ENCODE results near the gene TMEM126B. TPM values are rescaled to one million over a fixed set of nuclear protein-coding genes. Genes with fewer than 3 reads are reported as not detected.

Gene TMEM126B
- total and polyA plus RNA-seq, 3 experiments from 2014 or later, result 48.3 to 58.1 (median 52.0) TPM

- Histone ChIP-seq H3K4me1 (ENCODE audit: insufficient read depth, low read length) (peaks cover 29% of the 10 kb centered on the region), H3K4me3 (ENCODE audit: low read length) (no peak overlapping the region), H3K27me3 (ENCODE audit: insufficient read depth, low read length, poor library complexity, severe bottlenecking) (no peaks in the 10 kb centered on the region), H3K36me3 (ENCODE audit: insufficient read depth, low read length) (no peaks in the 10 kb centered on the region), H3K27ac (ENCODE audit: low read depth, low read length) (no peak overlapping the region), H3K9me3 (ENCODE audit: low read length) (no peaks in the 10 kb centered on the region)
- peak overlapping the region in 5 of 8 donors; percentile 3 to 97 (median 96) for H3K27ac Mint-ChIP-seq
- H3K9me3 Mint-ChIP-seq, result no peaks in the 10 kb centered on the region
- peaks cover 40 to 57% (median 49%) of the 10 kb centered on the region in 3 donors for H3K4me1 Mint-ChIP-seq
- ChIA-PET POLR2A (interaction anchor here (0.6 kb wide), 1 partner anchor 133 kb away, joined by 6 read pairs; no protein-coding TSS in a partner anchor), CTCF (interaction anchor here (1.0 kb wide), 1 partner anchor 22 kb away, joined by 3 read pairs; no protein-coding TSS in a partner anchor)
- H3K4me3 Mint-ChIP-seq, result peak overlapping the region; percentile 41 to 99 (median 94)
- peaks cover 1 to 25% (median 4%) of the 10 kb centered on the region in 3 donors for H3K36me3 Mint-ChIP-seq
- no peak for DNase-seq
- no peaks in the 10 kb centered on the region for H3K27me3 Mint-ChIP-seq
Measured at GRCh38 chr11:85626496-85626895, 1.9 kb upstream of the TMEM126B start.

- Histone ChIP-seq H3K36me3 (ENCODE audit: insufficient read depth, low read length) (no peaks in the 10 kb centered on the region), H3K4me3 (ENCODE audit: low read length) (peak within 1 kb of the TSS; percentile 89), H3K9me3 (ENCODE audit: low read length) (no peaks in the 10 kb centered on the region), H3K27me3 (ENCODE audit: insufficient read depth, low read length, poor library complexity, severe bottlenecking) (no peaks in the 10 kb centered on the region), H3K4me1 (ENCODE audit: insufficient read depth, low read length) (peaks cover 29% of the 10 kb centered on the region), H3K27ac (ENCODE audit: low read depth, low read length) (peak within 1 kb of the TSS; percentile 79)
- peak within 1 kb of the TSS; percentile 94 to 99 (median 97) for H3K4me3 Mint-ChIP-seq
- H3K4me1 Mint-ChIP-seq, result peaks cover 40 to 59% (median 49%) of the 10 kb centered on the region in 3 donors
- no peaks in the 10 kb centered on the region for H3K9me3 Mint-ChIP-seq
- peak within 1 kb of the TSS; percentile 90 to 97 (median 96) for H3K27ac Mint-ChIP-seq
- H3K27me3 Mint-ChIP-seq, result no peaks in the 10 kb centered on the region
- ChIA-PET POLR2A (interaction anchor here (0.9 to 2.6 kb wide), 7 partner anchors 20 to 617 kb away, joined by 3 to 27 read pairs (median 4); partner anchors contain the start of genes CCDC83, CREBZF, EED and TMEM126A), CTCF (interaction anchor here (1.2 to 2.2 kb wide), 2 partner anchors 10 to 35 kb away, joined by 4 to 10 read pairs; no protein-coding TSS in a partner anchor)
- peak in 1 of 5 donors; percentile 40 for DNase-seq
- H3K36me3 Mint-ChIP-seq, result peaks cover 0 to 29% (median 3%) of the 10 kb centered on the region in 3 donors
Measured at GRCh38 chr11:85627332-85627997, 928 bp upstream of the TMEM126B start, which contains the start of gene DLG2. Gene DLG2 (minus strand): TSS chr11:85627344.

- Mint-ChIP-seq H3K9me3 (no peaks in the 10 kb centered on the region), H3K4me3 (peak overlapping the region; percentile 94 to 99 (median 97)), H3K27me3 (no peaks in the 10 kb centered on the region), H3K27ac (peak overlapping the region; percentile 90 to 97 (median 96)), H3K36me3 (peaks cover 0 to 36% (median 9%) of the 10 kb centered on the region in 3 donors), H3K4me1 (peaks cover 40 to 59% (median 53%) of the 10 kb centered on the region in 3 donors)
- Histone ChIP-seq H3K36me3 (ENCODE audit: insufficient read depth, low read length) (no peaks in the 10 kb centered on the region), H3K9me3 (ENCODE audit: low read length) (no peaks in the 10 kb centered on the region), H3K27me3 (ENCODE audit: insufficient read depth, low read length, poor library complexity, severe bottlenecking) (no peaks in the 10 kb centered on the region), H3K4me1 (ENCODE audit: insufficient read depth, low read length) (peaks cover 29% of the 10 kb centered on the region), H3K27ac (ENCODE audit: low read depth, low read length) (peak overlapping the region; percentile 79), H3K4me3 (ENCODE audit: low read length) (peak overlapping the region; percentile 89)
- DNase-seq, result no peak
- POLR2A ChIA-PET, result interaction anchor here (0.6 to 2.6 kb wide), 6 partner anchors 19 to 616 kb away, joined by 3 to 27 read pairs (median 6); partner anchors contain the start of genes CCDC83, CREBZF, EED and TMEM126A
- CTCF ChIA-PET, result interaction anchor here (0.6 to 2.2 kb wide), 3 partner anchors 19 to 399 kb away, joined by 3 to 10 read pairs (median 3); partner anchors contain the start of gene TMEM126A
Measured at GRCh38 chr11:85628771-85629341, 463 bp downstream of the TMEM126B start.

- no peaks in the 10 kb centered on the region for H3K27me3 ChIP-seq (ENCODE audit: insufficient read depth, low read length, poor library complexity, severe bottlenecking)
Measured at GRCh38 chr11:85634747-85635146, 6.4 kb downstream of the TMEM126B start.

DNA sequence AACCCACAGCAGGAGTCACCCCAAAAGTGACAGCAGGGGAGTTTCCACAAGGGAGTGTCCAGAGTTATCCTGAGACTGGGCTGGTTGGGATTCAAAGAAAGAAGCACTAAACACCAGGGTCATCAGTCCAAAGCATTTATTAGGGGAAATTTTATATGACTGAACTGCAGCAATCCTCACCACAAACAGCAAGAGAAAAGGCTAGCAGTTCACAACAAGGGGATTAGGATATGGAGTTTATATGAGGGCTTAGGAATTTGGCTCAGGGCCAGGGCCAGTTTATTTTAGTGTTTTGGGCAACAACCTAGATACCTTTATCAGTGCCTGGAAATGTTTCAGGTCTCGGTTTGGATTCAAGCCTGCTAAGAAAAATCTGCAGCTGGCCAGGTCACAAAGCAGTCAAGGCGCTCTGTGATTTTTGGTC, 14.8 kb downstream of the TMEM126B start:
- Histone ChIP-seq H3K4me1 (ENCODE audit: insufficient read depth, low read length) (peaks cover 10% of the 10 kb centered on the region), H3K4me3 (ENCODE audit: low read length) (no peak overlapping the region), H3K9me3 (ENCODE audit: low read length) (no peaks in the 10 kb centered on the region), H3K27me3 (ENCODE audit: insufficient read depth, low read length, poor library complexity, severe bottlenecking) (no peaks in the 10 kb centered on the region), H3K27ac (ENCODE audit: low read depth, low read length) (no peak overlapping the region), H3K36me3 (ENCODE audit: insufficient read depth, low read length) (no peaks in the 10 kb centered on the region)
- Mint-ChIP-seq H3K9me3 (no peaks in the 10 kb centered on the region), H3K4me1 (peaks cover 9 to 15% (median 14%) of the 10 kb centered on the region in 3 donors), H3K27ac (no peak overlapping the region), H3K4me3 (peak overlapping the region in 1 of 7 donors; percentile 37), H3K36me3 (peaks cover 0 to 10% (median 0%) of the 10 kb centered on the region in 3 donors), H3K27me3 (peaks cover 12 to 32% of the 10 kb centered on the region in 2 donors)
- DNase-seq, result no peak
- POLR2A ChIA-PET, result no interaction called here
- CTCF ChIA-PET, result no interaction called here

More at GRCh38 chr11:85634747-85635146, 6.4 kb downstream of the TMEM126B start:
- POLR2A ChIA-PET, result no interaction called here
- Histone ChIP-seq H3K9me3 (ENCODE audit: low read length) (no peaks in the 10 kb centered on the region), H3K36me3 (ENCODE audit: insufficient read depth, low read length) (peaks cover 14% of the 10 kb centered on the region), H3K27ac (ENCODE audit: low read depth, low read length) (no peak overlapping the region), H3K4me3 (ENCODE audit: low read length) (no peak overlapping the region), H3K4me1 (ENCODE audit: insufficient read depth, low read length) (peaks cover 6% of the 10 kb centered on the region)
- H3K36me3 Mint-ChIP-seq, result peaks cover 5 to 61% (median 11%) of the 10 kb centered on the region in 3 donors
- H3K27me3 Mint-ChIP-seq, result no peaks in the 10 kb centered on the region
- no peak overlapping the region for H3K4me3 Mint-ChIP-seq
- no peak for DNase-seq
- peaks cover 10 to 19% (median 17%) of the 10 kb centered on the region in 3 donors for H3K4me1 Mint-ChIP-seq
- H3K27ac Mint-ChIP-seq, result no peak overlapping the region
- no peaks in the 10 kb centered on the region for H3K9me3 Mint-ChIP-seq
- CTCF ChIA-PET, result no interaction called here

DNA sequence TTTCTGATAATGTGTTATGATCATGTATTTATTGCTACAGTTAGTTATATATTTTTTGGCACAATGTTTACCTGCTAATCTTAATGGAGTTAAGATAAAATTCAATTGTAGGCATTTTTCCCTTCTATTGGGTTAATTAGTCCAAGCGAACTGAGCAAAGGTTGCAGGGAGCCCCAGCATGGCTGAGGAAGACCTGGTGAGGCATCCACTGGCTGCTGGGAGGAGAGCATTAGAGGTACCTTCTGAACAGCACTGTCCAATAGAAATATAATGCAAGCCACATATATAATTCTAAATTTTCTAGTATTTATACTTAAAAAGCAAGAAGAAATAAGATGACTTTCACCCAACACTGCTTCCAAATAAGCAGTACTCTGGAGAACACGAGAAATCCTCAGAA, 18.7 kb downstream of the TMEM126B start:
- Mint-ChIP-seq H3K27ac (peak overlapping the region; percentile 87 to 99 (median 98)), H3K36me3 (peaks cover 0 to 15% (median 3%) of the 10 kb centered on the region in 3 donors), H3K27me3 (peaks cover 8 to 28% of the 10 kb centered on the region in 2 donors), H3K4me1 (peaks cover 19 to 37% (median 36%) of the 10 kb centered on the region in 3 donors), H3K4me3 (peak overlapping the region; percentile 86 to 97 (median 96)), H3K9me3 (no peaks in the 10 kb centered on the region)
- no peak for DNase-seq
- H3K27me3 ChIP-seq (ENCODE audit: insufficient read depth, low read length, poor library complexity, severe bottlenecking), result no peaks in the 10 kb centered on the region
- H3K27ac ChIP-seq (ENCODE audit: low read depth, low read length), result peak overlapping the region; percentile 77
- no peaks in the 10 kb centered on the region for H3K36me3 ChIP-seq (ENCODE audit: insufficient read depth, low read length)
- ChIA-PET POLR2A (interaction anchor here (0.9 to 3.8 kb wide), 7 partner anchors 10 to 208 kb away, joined by 3 to 73 read pairs (median 6); partner anchors contain the start of genes CCDC83, CREBZF, DLG2 and SYTL2), CTCF (interaction anchor here (0.9 to 1.5 kb wide), 7 partner anchors 9 to 177 kb away, joined by 3 to 8 read pairs (median 3); partner anchors contain the start of genes CREBZF and TMEM126B)
- peaks cover 21% of the 10 kb centered on the region for H3K4me1 ChIP-seq (ENCODE audit: insufficient read depth, low read length)
- H3K4me3 ChIP-seq (ENCODE audit: low read length), result peak overlapping the region; percentile 81
- no peaks in the 10 kb centered on the region for H3K9me3 ChIP-seq (ENCODE audit: low read length)

GRCh38 chr11:85647604-85648299, 19.4 kb downstream of the TMEM126B start, which contains the start of gene TMEM126A:
Gene TMEM126A (plus strand): TSS chr11:85647967. CDS start chr11:85650256, 2,289 bp downstream.
- Histone ChIP-seq H3K27me3 (ENCODE audit: insufficient read depth, low read length, poor library complexity, severe bottlenecking) (no peaks in the 10 kb centered on the region), H3K9me3 (ENCODE audit: low read length) (no peaks in the 10 kb centered on the region), H3K4me3 (ENCODE audit: low read length) (peak within 1 kb of the TSS; percentile 81), H3K4me1 (ENCODE audit: insufficient read depth, low read length) (peaks cover 21% of the 10 kb centered on the region), H3K36me3 (ENCODE audit: insufficient read depth, low read length) (no peaks in the 10 kb centered on the region), H3K27ac (ENCODE audit: low read depth, low read length) (peak within 1 kb of the TSS; percentile 77)
- ChIA-PET CTCF (interaction anchor here (0.9 to 1.5 kb wide), 9 partner anchors 10 to 176 kb away, joined by 3 to 8 read pairs (median 3); partner anchors contain the start of genes CREBZF and TMEM126B), POLR2A (interaction anchor here (0.7 to 3.8 kb wide), 8 partner anchors 9 to 401 kb away, joined by 3 to 73 read pairs (median 5); partner anchors contain the start of genes CCDC83, CREBZF, DLG2 and SYTL2)
- H3K27ac Mint-ChIP-seq, result peak within 1 kb of the TSS; percentile 87 to 99 (median 98)
- peaks cover 0 to 18% (median 3%) of the 10 kb centered on the region in 3 donors for H3K36me3 Mint-ChIP-seq
- H3K9me3 Mint-ChIP-seq, result no peaks in the 10 kb centered on the region
- peaks cover 23 to 43% (median 41%) of the 10 kb centered on the region in 3 donors for H3K4me1 Mint-ChIP-seq
- peak; percentile 83 to 92 (median 87) for DNase-seq
- peaks cover 8 to 25% of the 10 kb centered on the region in 2 donors for H3K27me3 Mint-ChIP-seq
- H3K4me3 Mint-ChIP-seq, result peak within 1 kb of the TSS; percentile 86 to 97 (median 96)

Measured in CD8-positive, alpha-beta memory T cell (primary cell).